ENCODE measurements around the gene CERKL.

The CERKL gene

GRCh38 chr2:181658444-181658843 is 1.5 kb upstream of the CERKL start:
- TF ChIP-seq CTCF (IDR thresholded peaks at IDR 0.05; ENCODE audit: extremely low read depth, missing control alignments), result no peak
- DNase-seq (ENCODE audit: low spot score), result no peak

GRCh38 chr2:181657379-181657778 is 474 bp upstream of the CERKL start:
- no peak for DNase-seq (ENCODE audit: low spot score)
- no peak for TF ChIP-seq CTCF (IDR thresholded peaks at IDR 0.05; ENCODE audit: extremely low read depth, missing control alignments)

- no peak for TF ChIP-seq CTCF (IDR thresholded peaks at IDR 0.05; ENCODE audit: extremely low read depth, missing control alignments)
- no peak for DNase-seq (ENCODE audit: low spot score)
Observed at GRCh38 chr2:181655519-181655918, 1.4 kb downstream of the CERKL start.

- no peak for DNase-seq (ENCODE audit: low spot score)
- TF ChIP-seq CTCF (IDR thresholded peaks at IDR 0.05; ENCODE audit: extremely low read depth, missing control alignments), result no peak
Observed at GRCh38 chr2:181649436-181649979, 7.4 kb downstream of the CERKL start.

GRCh38 chr2:181648478-181649155 is 8.3 kb downstream of the CERKL start:
- no peak for TF ChIP-seq CTCF (IDR thresholded peaks at IDR 0.05; ENCODE audit: extremely low read depth, missing control alignments)
- DNase-seq (ENCODE audit: low spot score), result no peak

GRCh38 chr2:181646415-181646987 is 10.4 kb downstream of the CERKL start:
- no peak for TF ChIP-seq CTCF (IDR thresholded peaks at IDR 0.05; ENCODE audit: extremely low read depth, missing control alignments)
- DNase-seq (ENCODE audit: low spot score), result no peak

- no peak for DNase-seq (ENCODE audit: low spot score)
- TF ChIP-seq CTCF (IDR thresholded peaks at IDR 0.05; ENCODE audit: extremely low read depth, missing control alignments), result no peak
Observed at GRCh38 chr2:181643151-181643550, 13.8 kb downstream of the CERKL start.
